GM21619 (cell line): ENCODE data around the gene NRN1.
"Not testable (repeated sequence)": the region's sequence is repeated elsewhere in the genome, so short reads cannot be mapped to it uniquely, and the experiment has no call there.

Experiments
- ATAC-seq: cut with Tn5 transposase; IDR thresholded peaks from one replicate; pipeline ENCODE4 v1.9.1; 2021; ENCODE audit not compliant: unreplicated experiment

Gene NRN1

DNA sequence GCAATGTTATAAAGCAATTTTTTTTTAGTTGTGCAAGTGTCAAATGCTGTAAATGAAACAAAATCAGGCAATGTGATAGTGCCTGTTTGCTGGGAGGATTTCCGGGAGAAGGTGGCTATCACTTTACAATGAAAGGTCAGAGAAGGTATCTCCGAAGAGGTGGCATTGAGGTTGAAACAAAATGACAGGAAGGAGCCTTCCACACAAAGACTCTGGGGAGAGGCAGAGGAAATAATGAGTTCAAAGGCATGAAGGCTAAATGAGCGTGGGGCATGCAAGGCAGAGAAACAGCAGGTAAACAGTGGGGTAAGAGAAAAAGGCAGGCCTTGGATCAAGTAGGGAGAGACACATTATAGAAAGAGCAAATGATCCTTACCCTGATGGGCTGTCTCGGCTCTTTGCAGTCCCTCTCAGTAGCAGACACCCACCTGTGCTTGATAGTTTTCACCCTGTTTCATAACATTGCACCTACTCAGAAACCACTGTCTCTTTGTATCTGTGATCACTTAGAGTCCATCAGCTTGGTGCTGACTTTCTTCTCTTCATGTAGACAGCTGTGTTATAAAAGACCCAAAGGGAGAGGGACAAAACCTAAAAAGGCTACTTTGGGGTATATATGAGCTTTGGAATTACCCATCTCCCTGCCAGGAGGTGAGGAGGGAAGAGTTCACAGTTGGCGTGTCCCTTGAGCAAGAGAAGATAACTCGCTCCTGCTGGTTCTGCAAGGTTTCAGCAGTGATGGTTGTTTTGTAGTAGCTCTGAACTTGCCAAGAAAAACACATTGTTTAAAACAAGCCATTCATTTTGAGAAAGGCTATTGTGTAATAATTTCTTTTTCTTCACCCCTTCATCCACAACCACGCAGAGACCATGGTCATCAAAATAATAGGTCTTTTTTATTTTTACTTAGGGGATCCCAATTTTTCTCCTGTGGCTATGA is 22.3 kb downstream of the NRN1 start:
- no peak for ATAC-seq

DNA sequence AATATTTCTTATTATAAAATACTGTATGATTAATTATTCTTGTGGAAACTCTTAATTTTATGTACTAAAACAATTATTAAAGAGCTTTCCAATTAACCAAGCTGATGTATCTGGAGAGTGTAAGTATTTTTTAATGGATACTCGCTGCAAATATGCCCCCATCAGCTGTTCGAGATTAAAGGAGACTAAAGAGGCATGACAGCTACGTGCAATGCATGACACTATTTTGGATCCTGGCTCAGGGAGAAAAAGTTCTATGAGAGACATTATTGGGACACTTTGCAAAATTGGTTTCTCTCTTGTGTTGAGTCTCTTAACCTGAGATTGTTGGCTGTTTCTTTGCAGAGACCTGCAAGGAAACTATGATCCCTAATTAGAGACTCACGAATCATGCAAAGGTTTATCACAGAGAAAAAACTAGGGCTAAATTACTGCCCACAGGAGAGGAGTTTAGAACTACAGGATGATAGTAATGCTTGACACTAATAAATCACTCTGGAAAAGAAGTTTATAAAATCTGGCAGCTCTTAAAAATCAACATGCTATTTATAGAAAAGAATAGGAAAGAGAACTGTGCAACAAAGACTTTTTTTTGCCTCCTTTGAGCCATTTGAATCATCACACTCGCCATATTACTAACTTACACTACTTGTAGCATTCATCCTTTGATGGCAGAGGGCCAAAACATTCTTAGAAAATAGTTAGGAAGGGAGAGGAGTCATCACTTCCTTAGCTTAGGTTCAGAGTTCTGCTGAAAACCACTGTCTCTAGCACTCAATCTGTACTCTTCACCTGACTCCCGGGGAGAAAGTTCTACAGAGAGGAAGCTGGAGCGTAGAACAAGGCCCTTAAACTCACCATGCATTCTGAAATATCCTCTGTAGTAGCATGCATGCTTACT is 25.3 kb downstream of the NRN1 start:
- ATAC-seq, result no peak

DNA sequence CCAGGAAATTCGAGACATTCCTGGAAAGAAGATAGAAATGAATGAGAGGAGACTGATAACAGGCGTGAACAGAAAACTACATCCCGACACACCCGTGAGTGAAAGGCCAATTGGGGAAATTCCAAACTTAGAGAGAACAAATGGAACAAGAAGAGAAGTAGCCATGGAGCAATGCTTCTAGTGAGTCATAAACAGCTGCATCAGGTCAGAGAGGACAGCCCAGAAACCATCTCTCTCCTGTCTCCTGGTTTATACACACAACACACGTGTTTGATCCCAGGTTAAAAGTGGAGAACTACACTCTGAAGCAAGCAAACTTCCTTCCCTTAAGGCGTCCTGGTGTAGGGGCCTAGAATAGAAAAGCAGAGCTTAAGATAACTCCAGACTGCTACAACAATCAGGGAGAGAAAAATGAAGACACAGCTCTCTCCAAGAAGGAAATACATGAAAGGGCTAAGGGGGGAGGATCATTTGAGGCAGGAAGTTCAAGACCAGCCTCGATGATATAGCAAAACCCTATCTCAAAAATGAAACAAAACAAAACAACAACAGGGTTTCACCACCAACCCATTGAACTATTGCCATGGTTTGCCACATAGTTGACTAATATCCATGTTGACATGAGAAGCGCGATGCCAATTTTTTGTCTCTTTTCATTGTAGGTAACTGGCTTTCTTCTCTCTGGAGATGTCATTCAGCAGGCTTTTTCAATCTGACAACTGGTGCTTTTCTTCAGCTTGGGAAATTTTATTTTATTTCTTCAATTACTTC is 26.9 kb downstream of the NRN1 start:
- no peak for ATAC-seq

DNA sequence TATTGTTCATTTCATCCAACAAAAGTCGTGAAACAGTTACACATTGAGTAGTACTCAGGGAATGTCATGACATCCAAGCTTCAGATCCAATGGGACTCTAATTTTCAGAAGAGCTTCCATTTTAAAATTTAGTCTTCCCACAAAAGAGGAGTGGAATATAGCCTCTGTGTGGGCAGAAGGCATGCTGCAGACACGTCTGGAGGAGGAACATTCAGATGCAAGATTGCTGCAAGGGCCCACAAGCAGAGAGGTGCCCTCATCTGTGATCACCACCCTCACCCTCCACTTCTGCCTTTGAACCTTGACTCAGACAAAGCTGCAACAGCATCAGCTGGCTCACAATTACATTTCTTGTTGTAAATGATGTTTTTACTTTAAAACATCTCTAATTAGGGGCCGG is 29.9 kb downstream of the NRN1 start:
- ATAC-seq, result no peak

DNA sequence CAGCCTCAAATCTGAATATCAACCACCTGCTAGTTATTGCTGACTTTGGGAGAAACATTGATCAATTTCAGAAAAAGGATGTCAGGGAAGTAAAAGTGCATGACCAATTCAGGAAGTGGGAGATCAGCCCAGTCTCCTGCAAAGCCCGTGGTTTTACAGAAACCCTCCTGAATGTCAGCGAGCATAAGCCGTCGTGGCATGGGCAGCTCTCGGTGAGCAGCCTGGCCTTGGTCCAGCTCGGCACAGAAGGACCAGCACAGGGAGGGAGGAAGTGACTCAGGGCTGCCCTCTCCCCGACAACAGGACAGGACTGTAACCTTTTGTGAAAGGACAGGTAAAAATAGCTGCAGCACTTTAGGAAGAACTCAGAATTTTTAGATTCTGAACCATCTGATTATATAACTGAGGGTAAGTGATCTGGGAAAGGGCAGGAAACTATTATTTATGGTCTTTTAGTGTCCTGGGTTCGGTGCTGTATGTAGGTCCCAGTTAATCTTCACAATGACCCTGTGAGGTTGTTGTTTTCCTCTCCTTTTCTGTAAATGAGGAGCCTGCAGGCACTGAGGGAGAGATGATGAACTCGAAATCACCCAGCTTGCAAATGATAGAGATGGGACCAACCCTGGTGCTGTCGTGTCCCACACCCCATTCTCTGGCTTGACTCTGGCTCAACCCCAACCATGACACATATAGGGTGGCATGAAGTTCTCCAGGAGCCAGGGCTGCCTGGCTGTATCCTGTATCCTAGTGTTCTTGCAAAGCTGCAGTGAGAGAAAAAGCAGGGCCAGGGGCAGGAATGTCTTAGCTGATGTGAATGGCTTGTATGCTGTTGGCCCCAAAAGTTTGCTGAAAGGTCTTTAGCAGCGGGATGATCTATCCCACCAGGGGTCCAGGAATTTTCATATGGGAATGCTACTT is 37.6 kb downstream of the NRN1 start:
- no peak for ATAC-seq

DNA sequence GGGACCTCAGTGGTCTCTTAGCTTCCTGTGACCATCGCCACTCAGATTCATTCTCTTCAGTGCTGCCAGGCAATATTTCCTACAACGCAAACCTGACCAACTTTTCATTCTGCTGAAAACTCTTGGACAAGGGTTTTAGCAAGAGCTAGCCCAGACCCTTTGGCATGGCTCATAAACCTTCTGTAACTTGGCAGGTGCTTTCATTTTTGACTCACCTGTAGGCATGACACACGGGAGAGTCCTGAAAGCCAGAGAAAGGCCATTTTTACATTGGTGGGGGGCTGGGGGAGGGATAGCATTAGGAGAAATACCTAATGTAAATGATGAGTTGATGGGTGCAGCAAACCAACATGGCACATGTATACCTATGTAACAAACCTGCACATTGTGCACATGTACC is 38.7 kb downstream of the NRN1 start:
- not testable (repeated sequence) for ATAC-seq

DNA sequence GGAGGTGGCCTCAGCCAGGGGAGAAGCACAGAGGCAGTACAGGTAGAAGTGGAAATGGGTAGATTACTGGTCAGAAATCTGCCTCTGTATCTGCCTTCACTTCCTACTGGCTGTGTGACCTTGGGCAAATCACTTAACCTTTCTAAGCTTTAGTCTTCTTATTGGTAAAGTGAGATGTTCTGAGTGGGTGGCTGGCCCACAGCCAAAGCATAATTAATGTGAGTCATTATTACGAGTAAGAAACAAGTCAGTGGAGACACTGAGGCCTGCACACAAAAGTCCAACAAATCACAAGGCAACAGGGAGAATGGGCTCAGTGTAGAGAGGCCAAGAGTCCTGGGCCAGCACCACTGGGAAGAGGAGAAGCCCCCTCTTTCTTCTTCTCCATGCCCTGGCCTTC is 39.1 kb downstream of the NRN1 start:
- ATAC-seq, result no peak

DNA sequence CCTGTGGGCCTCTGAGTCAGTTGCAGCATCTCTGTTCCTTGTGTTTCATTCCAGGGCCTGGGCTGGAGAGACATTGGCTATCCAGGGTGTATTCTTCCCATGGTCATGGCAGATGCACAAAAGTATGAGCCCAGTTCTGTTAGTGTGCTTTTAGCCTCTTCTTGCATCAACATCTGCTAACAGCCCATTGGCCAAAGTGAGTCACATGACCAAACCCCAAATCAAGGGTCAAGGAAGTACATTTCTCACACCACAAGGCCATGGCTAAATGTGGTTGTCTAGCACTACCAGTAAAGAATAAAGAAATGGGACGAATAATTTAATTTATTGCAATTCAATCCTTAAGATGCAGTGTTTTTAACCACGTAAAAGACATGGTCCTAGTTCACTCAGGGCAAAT is 43.9 kb downstream of the NRN1 start:
- ATAC-seq, result no peak

DNA sequence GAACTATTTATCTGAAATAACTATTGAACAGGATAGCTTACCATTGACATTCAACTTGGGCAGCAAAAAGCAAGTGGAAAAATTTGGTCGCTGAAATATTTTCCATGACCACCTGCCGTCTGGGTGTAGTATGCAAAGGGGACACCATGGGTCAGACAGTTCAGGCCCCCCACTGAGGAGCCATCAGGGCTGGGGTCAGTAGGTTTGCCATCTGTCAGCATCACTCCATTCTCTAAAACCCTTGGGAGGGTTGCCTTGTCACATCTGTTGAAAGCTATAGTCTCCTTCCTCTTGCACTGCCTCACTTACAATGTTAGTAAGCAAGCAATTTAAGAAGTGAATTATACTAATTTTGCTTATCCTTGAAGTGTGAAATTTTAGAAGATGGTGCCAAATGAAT is 44.9 kb downstream of the NRN1 start:
- no peak for ATAC-seq

DNA sequence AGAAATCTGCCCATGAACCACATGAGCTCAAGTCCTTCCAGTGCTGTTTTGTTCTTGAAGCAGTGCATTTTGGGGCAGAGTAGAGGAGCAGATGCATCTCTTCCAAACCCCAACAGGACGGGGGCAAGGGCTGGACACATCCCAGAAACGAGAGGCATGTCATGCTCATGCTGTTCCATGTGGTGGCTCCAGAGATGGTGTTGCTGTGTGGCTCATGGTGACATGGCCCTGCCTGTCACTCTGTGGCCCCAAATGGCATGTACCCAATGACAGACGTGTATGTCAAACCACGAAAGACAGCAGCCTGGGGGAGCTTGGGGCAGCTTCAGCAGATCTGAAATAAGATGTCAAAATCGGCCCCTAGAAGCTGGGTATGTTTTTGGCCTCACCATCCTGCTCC is 46.3 kb downstream of the NRN1 start:
- no peak for ATAC-seq

DNA sequence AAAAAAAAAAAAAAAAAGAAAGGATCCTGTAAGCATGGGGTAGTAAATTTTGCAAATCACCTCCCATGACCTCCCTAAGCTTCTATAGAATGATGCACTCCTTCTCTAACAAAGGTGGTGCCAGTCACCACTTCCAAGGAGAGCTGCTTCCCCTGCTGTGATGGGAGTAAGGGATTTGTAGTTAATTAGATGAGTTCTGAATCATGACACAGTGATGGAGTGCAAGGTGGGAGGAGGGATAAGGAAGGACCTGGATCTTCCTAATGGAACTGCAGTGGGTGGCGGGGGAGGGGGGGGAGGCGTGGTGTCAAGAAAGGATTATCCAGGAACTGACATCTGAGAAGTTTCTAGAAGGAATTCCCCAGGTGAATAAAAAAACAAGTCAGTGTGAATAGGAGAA is 47.8 kb downstream of the NRN1 start:
- ATAC-seq, result no peak

DNA sequence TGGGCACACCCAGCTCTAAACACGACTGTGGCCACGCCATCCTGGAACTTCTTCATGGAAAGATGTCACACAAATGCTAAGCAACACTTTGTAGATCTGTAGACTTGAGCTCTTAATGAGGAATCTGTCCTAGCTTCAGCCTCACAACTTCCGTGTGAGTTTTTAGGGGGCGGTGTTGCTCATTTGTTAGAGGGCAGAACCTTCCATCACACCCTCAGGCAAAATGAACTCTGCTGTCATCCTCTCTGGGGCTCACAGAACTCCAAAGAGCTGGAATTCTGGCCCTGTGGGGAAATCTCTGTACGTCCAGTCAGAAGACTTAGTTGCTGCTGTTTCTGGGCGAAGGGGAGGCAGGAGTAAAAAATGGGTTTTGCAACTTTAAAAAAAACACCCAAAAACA is 49.8 kb downstream of the NRN1 start:
- no peak for ATAC-seq

DNA sequence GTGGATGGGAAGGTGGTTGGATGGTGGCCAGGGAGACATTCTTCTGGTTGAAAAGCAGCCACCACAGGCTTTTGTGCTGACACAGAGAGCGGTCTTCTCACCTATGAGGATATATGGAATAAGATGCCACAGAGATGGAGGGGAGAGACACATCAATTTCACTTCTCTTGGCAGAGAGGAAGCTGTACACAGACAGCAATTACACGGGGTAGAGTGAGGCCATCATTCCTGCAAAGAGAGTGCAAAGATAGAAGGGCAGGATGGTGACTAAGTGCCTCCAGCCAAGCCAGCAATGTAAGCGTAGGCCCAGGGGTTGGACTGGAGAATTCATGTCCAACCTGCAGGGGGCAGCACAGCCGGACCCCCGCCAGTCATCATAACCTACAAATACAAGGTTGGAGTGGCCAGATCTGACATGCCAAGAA is 56.4 kb downstream of the NRN1 start:
- ATAC-seq, result no peak
